HepG2 (cell line): Measurements from ENCODE around the gene TTK. TPM values are rescaled to one million over a fixed set of nuclear protein-coding genes. Genes with fewer than 3 reads are reported as not detected.

Source experiments
- ATAC-seq: fragments of 200-7000 bp; cut with Tn5 transposase; 3 replicates; pipeline ENCODE4 v1.9.1; 2020; ENCODE audit warnings: mild to moderate bottlenecking, moderate library complexity
- BruUV-seq: library from RNA; stranded (reverse); fragments of 400-500 nt; replicated peaks from 2 replicates; lab custom pipeline; 2021; lab: Mats Ljungman, UMichigan
- CTCF ChIA-PET: fragments of 300-600 bp; formaldehyde crosslinking; extraction: SDS; loops from one replicate; lab custom pipeline; 2021; ENCODE audit warnings: low total read pairs, inconsistent platforms, low intra/inter-chr PET ratio; lab: Yijun Ruan, JAX
- POLR2A ChIA-PET: fragments of 350-600 bp; sonication (Branson Sonifier 250); formaldehyde crosslinking; loops from one replicate; lab custom pipeline; 2020; ENCODE audit warnings: antibody characterized with exemption, inconsistent platforms; lab: Yijun Ruan, JAX
- DNase-seq: peaks from one replicate; pipeline ENCODE4 v3.0.0-alpha.2; 2015; ENCODE audit warnings: low spot score
- FAIRE-seq: peaks from 3 replicates; lab custom pipeline; 2011; peaks lifted over from hg19 to GRCh38; lab: Jason Lieb, UNC
- H2AFZ ChIP-seq: one replicate; pipeline ENCODE4 v1.6.1; 2011; ENCODE audit warnings: low read length, inconsistent platforms
- H3K27ac ChIP-seq: fragments of 300-600 bp; 3 replicates; pipeline ENCODE4 v1.8.0; 2011; ENCODE audit warnings: mixed run types, mild to moderate bottlenecking, mixed read lengths, low read length, inconsistent platforms; ENCODE audit not compliant: insufficient read depth; ENCODE audit errors: extremely low read length
- H3K27me3 ChIP-seq, 2 experiments: fragments of 200-600 bp in 1 of 2; 2 replicates in 1 of 2; 3 replicates in 1 of 2; pipeline versions ENCODE4 v1.6.0 to v1.8.0; 2011; ENCODE audit warnings: low read length in 2 of 2, mild to moderate bottlenecking in 2 of 2, moderate library complexity in 2 of 2, inconsistent platforms in 1 of 2; ENCODE audit not compliant: insufficient read depth in 2 of 2, control insufficient read depth in 1 of 2
- H3K36me3 ChIP-seq, 2 experiments: fragments of 200-600 bp in 1 of 2; replicated peaks in 1 of 2; 2 replicates in 1 of 2; 3 replicates in 1 of 2; pipeline versions ENCODE4 v1.5.1 to v1.8.0; 2011; ENCODE audit warnings: low read length in 2 of 2, inconsistent platforms in 1 of 2; ENCODE audit not compliant: insufficient read depth in 2 of 2, control insufficient read depth in 1 of 2
- H3K4me1 ChIP-seq: 2 replicates; pipeline ENCODE4 v1.5.1; 2012; ENCODE audit warnings: low read length, inconsistent platforms; ENCODE audit not compliant: insufficient read depth
- H3K4me2 ChIP-seq: 2 replicates; pipeline ENCODE4 v1.6.0; 2011; ENCODE audit warnings: low read depth, low read length, inconsistent platforms
- H3K4me3 ChIP-seq, 3 experiments: fragments of 200-600 bp in 1 of 3; sonication (generic), shearing (Covaris generic) in 1 of 3; replicated peaks in 1 of 3; 2 replicates each; pipeline ENCODE4 v1.5.1; 2011 to 2016; ENCODE audit warnings: low read length in 3 of 3, inconsistent platforms in 2 of 3, low read depth in 2 of 3, mild to moderate bottlenecking in 2 of 3, control low read depth in 1 of 3, mixed read lengths in 1 of 3; ENCODE audit not compliant: insufficient read depth in 1 of 3
- H3K79me2 ChIP-seq: one replicate; pipeline ENCODE4 v1.6.1; 2011; ENCODE audit warnings: low read length, inconsistent platforms; ENCODE audit not compliant: insufficient read depth
- H3K9ac ChIP-seq: 2 replicates; pipeline ENCODE4 v1.6.0; 2011; ENCODE audit warnings: mild to moderate bottlenecking, low read depth, low read length, inconsistent platforms; ENCODE audit not compliant: insufficient read depth
- H3K9me3 ChIP-seq: 2 replicates; pipeline ENCODE4 v1.5.1; 2012; ENCODE audit warnings: mild to moderate bottlenecking, low read length
- H4K20me1 ChIP-seq: 2 replicates; pipeline ENCODE4 v1.6.0; 2011; ENCODE audit warnings: inconsistent platforms, mild to moderate bottlenecking, low read length, moderate library complexity; ENCODE audit not compliant: insufficient read depth
- FOXK1 ChIP-seq: sonication (generic); formaldehyde crosslinking; IDR thresholded peaks from 2 replicates; pipeline ENCODE4 v1.4.0; 2020; ENCODE audit warnings: low read depth, missing genetic modification reagents, borderline replicate concordance
- HOXA9 ChIP-seq: sonication (generic); formaldehyde crosslinking; IDR thresholded peaks from 2 replicates; pipeline ENCODE4 v1.8.1; 2022; ENCODE audit warnings: missing genetic modification reagents, mild to moderate bottlenecking, moderate library complexity, borderline replicate concordance
- MEIS1 ChIP-seq: sonication (generic); formaldehyde crosslinking; IDR thresholded peaks from 2 replicates; pipeline ENCODE4 v1.9.0; 2021; ENCODE audit warnings: mild to moderate bottlenecking, missing genetic modification reagents, moderate library complexity, borderline replicate concordance
- TBX2 ChIP-seq: sonication (generic); formaldehyde crosslinking; IDR thresholded peaks from 2 replicates; pipeline ENCODE4 v1.5.0; 2020; ENCODE audit warnings: missing genetic modification reagents, mild to moderate bottlenecking, borderline replicate concordance
- ZBTB42 ChIP-seq: sonication (generic); formaldehyde crosslinking; IDR thresholded peaks from 2 replicates; pipeline ENCODE4 v1.5.0; 2020; ENCODE audit warnings: mild to moderate bottlenecking, missing genetic modification reagents
- WGBS: methylation state at CpG from one replicate; pipeline ENCODE4 v1.1.6; 2017; ENCODE audit warnings: low lambda C conversion rate; 5-methylcytosine and 5-hydroxymethylcytosine counted together
- in situ Hi-C: cut with HindIII; loops from 2 replicates; pipeline ENCODE4 v1.10.0; 2017; ENCODE audit warnings: low pct_unique_long_range_greater_than_20kb; ENCODE audit not compliant: extremely low pct_ligation_motif_present
- intact Hi-C: fragments of 100-400 bp; cut with micrococcal nuclease; formaldehyde crosslinking; loops from one replicate; pipeline ENCODE4 v1.10.0; 2022; ENCODE audit not compliant: unreplicated experiment
- polyA plus RNA-seq, 8 experiments: library from polyadenylated mRNA; depleted of rRNA in 3 of 8; stranded (reverse) in 7 of 8; unstranded in 1 of 8; fragments of >200 nt; fragmentation: Illumina TruSeq in 4 of 8; extraction: Trizol in 4 of 8; gene quantifications; 2 replicates each; pipeline versions ENCODE4 v1.2.1 to v1.2.3, GENCODE V29; 2011 to 2016; ENCODE audit warnings: low read depth in 4 of 8, missing spikeins in 1 of 8, mixed read lengths in 1 of 8; ENCODE audit not compliant: insufficient read depth in 1 of 8
- total RNA-seq, 5 experiments: library from RNA; depleted of rRNA; stranded (reverse); fragments of >200 nt; fragmentation: Illumina TruSeq; extraction: Trizol; gene quantifications; 2 replicates each; pipeline ENCODE4 v1.2.3, GENCODE V29; 2016; ENCODE audit warnings: low read depth in 1 of 5
- TF ChIP-seq, protein P1 (sequence below): sonication (generic); formaldehyde crosslinking; IDR thresholded peaks from 2 replicates; pipeline ENCODE4 v1.5.0; 2020; ENCODE audit warnings: missing genetic modification reagents, mild to moderate bottlenecking, borderline replicate concordance
- TF ChIP-seq, protein P2 (sequence below): IDR thresholded peaks from 2 replicates; pipeline ENCODE4 v1.6.1; 2016

The TTK gene
- total and polyA plus RNA-seq, 2 of the 13 experiments (the other 11 are each of a cell fraction or from before 2014, with no cell fraction given) = 8.6 to 33.2 TPM

DNA sequence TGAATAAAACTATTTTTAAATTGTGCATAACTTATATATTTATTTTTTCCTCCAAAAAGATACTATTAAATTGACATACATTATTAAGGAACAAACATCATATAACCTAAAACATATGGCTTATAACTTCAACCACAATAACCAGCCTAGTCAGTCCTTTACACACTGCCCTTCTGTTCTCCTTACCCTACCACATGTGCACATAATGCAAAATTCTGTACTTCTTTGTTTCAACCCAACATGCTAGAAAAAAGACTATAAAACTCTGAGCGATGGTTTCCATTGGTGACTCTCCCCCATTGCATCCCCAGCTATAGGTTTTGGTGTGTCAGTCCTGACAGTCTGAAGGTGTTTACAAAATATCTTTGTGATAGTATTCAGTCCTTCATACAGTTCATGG is 14.8 kb upstream of the TTK start:
- H3K9ac ChIP-seq = no peak overlapping the region
- TF ChIP-seq MEIS1 (CRISPR knock-in tag) = no peak
- TF ChIP-seq, protein P1, sequence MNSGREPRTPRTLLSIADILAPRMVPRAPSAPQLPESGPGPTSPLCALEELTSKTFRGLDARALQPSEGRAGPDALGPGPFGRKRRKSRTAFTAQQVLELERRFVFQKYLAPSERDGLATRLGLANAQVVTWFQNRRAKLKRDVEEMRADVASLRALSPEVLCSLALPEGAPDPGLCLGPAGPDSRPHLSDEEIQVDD = no peak
- no peak for TF ChIP-seq FOXK1
- TF ChIP-seq, protein P2, sequence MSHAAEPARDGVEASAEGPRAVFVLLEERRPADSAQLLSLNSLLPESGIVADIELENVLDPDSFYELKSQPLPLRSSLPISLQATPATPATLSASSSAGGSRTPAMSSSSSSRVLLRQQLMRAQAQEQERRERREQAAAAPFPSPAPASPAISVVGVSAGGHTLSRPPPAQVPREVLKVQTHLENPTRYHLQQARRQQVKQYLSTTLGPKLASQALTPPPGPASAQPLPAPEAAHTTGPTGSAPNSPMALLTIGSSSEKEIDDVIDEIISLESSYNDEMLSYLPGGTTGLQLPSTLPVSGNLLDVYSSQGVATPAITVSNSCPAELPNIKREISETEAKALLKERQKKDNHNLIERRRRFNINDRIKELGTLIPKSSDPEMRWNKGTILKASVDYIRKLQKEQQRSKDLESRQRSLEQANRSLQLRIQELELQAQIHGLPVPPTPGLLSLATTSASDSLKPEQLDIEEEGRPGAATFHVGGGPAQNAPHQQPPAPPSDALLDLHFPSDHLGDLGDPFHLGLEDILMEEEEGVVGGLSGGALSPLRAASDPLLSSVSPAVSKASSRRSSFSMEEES (CRISPR knock-in tag) = no peak
- no peak for TF ChIP-seq HOXA9 (CRISPR knock-in tag)
- no peak for TF ChIP-seq TBX2
- TF ChIP-seq ZBTB42 (CRISPR knock-in tag) = no peak
- H3K9me3 ChIP-seq = no peaks in the 10 kb centered on the region
- no peaks in the 10 kb centered on the region for H3K27me3 ChIP-seq
- no peak for FAIRE-seq
- H3K4me3 ChIP-seq = no peak overlapping the region
- POLR2A ChIA-PET = no interaction called here
- BruUV-seq = no TSS peak
- ATAC-seq = no peak
- peaks cover 2% of the 10 kb centered on the region for H3K4me1 ChIP-seq
- H3K79me2 ChIP-seq = no peaks in the 10 kb centered on the region
- no peaks in the 10 kb centered on the region for H3K36me3 ChIP-seq
- whole genome bisulfite sequencing = 39% methylated on average over 1 of the region's 1 CpG
- DNase-seq = no peak
- H3K4me2 ChIP-seq = no peak overlapping the region
- in situ Hi-C loops = no loop called here
- CTCF ChIA-PET = no interaction called here
- intact Hi-C loops = no loop called here
- H3K27ac ChIP-seq = no peak overlapping the region
- H4K20me1 ChIP-seq = no peaks in the 10 kb centered on the region
- no peak overlapping the region for H2AFZ ChIP-seq
